A673 (cell line): ENCODE results near the gene AUNIP.

Experiments
- EZH2 ChIP-seq: fragments of 200-600 bp; sonication (generic); IDR thresholded peaks from 2 replicates; pipeline ENCODE4 v1.6.1; 2017; ENCODE audit warnings: borderline replicate concordance, low read depth, mild to moderate bottlenecking, mixed read lengths, antibody characterized with exemption, low read length; ENCODE audit not compliant: poor library complexity, severe bottlenecking
- TF ChIP-seq, protein P1 (sequence below): fragments of 300-800, 200-600 bp; sonication (generic); conservative IDR thresholded peaks from 2 replicates; pipeline ENCODE4 v1.5.1; 2017; ENCODE audit warnings: low read depth, mild to moderate bottlenecking, antibody characterized with exemption, low read length, moderate library complexity, mixed read lengths

DNA sequence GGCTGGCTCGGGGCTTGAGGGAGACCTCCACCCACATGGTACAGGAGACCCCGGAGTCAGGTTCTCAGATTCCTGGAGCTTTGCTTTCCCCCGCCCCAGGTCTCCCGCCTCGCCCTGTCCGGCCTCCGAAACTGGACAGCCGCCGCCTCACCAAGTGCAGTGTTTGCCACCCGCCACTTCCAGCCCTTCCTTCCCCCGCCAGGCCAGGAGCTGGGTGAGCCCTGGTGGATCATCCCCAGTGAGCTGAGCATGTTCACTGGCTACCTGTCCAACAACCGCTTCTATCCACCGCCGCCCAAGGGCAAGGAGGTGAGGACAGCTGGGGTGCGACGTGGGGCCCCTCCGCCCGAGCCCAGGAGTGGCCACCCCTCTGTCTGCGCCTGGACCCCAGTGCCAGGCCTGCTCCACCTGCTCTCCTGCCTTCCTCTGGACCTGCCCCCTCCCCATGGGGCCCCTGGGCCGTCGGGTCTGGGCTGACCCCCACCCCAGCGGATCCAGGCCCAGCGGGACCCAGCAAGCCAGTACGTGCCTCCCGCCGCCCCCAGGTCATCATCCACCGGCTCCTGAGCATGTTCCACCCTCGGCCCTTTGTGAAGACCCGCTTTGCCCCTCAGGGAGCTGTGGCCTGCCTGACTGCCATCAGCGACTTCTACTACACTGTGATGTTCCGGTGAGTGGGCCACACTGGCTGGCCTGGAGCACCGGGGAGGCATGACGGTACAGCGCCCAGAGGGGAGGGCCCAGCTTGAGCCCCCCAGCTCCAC lies 50.6 kb downstream of the AUNIP start:
- TF ChIP-seq, protein P1, sequence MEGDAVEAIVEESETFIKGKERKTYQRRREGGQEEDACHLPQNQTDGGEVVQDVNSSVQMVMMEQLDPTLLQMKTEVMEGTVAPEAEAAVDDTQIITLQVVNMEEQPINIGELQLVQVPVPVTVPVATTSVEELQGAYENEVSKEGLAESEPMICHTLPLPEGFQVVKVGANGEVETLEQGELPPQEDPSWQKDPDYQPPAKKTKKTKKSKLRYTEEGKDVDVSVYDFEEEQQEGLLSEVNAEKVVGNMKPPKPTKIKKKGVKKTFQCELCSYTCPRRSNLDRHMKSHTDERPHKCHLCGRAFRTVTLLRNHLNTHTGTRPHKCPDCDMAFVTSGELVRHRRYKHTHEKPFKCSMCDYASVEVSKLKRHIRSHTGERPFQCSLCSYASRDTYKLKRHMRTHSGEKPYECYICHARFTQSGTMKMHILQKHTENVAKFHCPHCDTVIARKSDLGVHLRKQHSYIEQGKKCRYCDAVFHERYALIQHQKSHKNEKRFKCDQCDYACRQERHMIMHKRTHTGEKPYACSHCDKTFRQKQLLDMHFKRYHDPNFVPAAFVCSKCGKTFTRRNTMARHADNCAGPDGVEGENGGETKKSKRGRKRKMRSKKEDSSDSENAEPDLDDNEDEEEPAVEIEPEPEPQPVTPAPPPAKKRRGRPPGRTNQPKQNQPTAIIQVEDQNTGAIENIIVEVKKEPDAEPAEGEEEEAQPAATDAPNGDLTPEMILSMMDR: no peak
- TF ChIP-seq EZH2: no peak
